Mammary epithelial cell (primary cell): ENCODE data around the gene AGAP1.

Source experiments
- EZH2 ChIP-seq: IDR thresholded peaks from 2 replicates; pipeline ENCODE4 v1.6.1; 2012; ENCODE audit warnings: low read length, inconsistent platforms, borderline replicate concordance
- TF ChIP-seq, protein P1 (sequence below), 2 donors: IDR thresholded peaks in 1 of 2; conservative IDR thresholded peaks in 1 of 2; 2 replicates each; pipeline ENCODE4 v1.5.1; 2011 to 2012; ENCODE audit warnings: inconsistent platforms in 2 of 2, low read length in 2 of 2, mild to moderate bottlenecking in 2 of 2, control low read depth in 1 of 2, low read depth in 1 of 2; ENCODE audit not compliant: insufficient read depth in 1 of 2; ENCODE audit errors: extremely low read depth in 1 of 2

DNA sequence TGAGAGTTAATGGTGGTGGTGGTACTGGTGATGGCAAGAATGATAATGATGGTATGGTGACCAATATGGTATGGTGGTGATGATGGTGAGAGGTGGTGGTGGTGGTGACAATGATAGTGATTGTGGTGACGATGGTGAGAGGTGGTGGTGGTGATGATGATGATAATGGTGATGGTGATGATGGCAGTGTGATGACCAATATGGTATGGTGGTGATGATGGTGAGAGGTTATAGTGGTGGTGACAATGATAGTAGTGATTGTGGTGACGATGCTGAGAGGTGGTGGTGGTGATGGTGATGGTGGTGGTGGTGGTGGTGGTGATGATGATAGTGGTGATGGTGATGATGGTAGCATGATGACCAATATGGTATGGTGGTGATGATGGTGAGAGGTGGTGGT, 505.2 kb downstream of the AGAP1 start:
- no peak for TF ChIP-seq EZH2
- TF ChIP-seq, protein P1, sequence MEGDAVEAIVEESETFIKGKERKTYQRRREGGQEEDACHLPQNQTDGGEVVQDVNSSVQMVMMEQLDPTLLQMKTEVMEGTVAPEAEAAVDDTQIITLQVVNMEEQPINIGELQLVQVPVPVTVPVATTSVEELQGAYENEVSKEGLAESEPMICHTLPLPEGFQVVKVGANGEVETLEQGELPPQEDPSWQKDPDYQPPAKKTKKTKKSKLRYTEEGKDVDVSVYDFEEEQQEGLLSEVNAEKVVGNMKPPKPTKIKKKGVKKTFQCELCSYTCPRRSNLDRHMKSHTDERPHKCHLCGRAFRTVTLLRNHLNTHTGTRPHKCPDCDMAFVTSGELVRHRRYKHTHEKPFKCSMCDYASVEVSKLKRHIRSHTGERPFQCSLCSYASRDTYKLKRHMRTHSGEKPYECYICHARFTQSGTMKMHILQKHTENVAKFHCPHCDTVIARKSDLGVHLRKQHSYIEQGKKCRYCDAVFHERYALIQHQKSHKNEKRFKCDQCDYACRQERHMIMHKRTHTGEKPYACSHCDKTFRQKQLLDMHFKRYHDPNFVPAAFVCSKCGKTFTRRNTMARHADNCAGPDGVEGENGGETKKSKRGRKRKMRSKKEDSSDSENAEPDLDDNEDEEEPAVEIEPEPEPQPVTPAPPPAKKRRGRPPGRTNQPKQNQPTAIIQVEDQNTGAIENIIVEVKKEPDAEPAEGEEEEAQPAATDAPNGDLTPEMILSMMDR (conservative IDR thresholded peaks at IDR 0.05 in 1 of 2, IDR thresholded peaks at IDR 0.05 in 1 of 2; ENCODE audit: extremely low read depth in 1 of 2, insufficient read depth in 1 of 2, low read depth in 1 of 2, low read length in 2 of 2) = no peak
